Natural killer cell treated with Interleukin-12 subunit alpha and Interleukin-12 subunit beta and Interleukin-15 and Interleukin-18, amount 100 ng/mL, for 72 hours (primary cell): ENCODE measurements around the gene PRKCZ. TPM values are rescaled to one million over a fixed set of nuclear protein-coding genes. Genes with fewer than 3 reads are reported as not detected.
"Not testable (repeated sequence)": the region's sequence is repeated elsewhere in the genome, so short reads cannot be mapped to it uniquely, and the experiment has no call there.

ENCODE experiments used
- ATAC-seq, 2 donors: fragments of 150-1000 bp; cut with Tn5 transposase in 1 of 2; sonication (Bioruptor Pico), chemical (Tn5 transposase) in 1 of 2; 2 replicates each; pipeline ENCODE4 v1.10.0; 2021
- DNase-seq: peaks from one replicate; pipeline ENCODE4 v3.0.0; 2022; ENCODE audit warnings: low spot score
- H3K27ac Mint-ChIP-seq, 2 donors: 1 replicate in 1 of 2; 2 replicates in 1 of 2; pipeline ENCODE4 v1.8.0; 2022; ENCODE audit warnings: mixed read lengths in 2 of 2, mild to moderate bottlenecking in 1 of 2, moderate library complexity in 1 of 2
- H3K27me3 Mint-ChIP-seq, 2 donors: 1 replicate in 1 of 2; 2 replicates in 1 of 2; pipeline ENCODE4 v1.8.0; 2022; ENCODE audit warnings: mixed read lengths in 2 of 2
- H3K36me3 Mint-ChIP-seq: one replicate; pipeline ENCODE4 v1.8.0; 2022; ENCODE audit warnings: mixed read lengths
- H3K4me1 Mint-ChIP-seq, 2 donors: 1 replicate in 1 of 2; 2 replicates in 1 of 2; pipeline ENCODE4 v1.8.0; 2022; ENCODE audit warnings: low read depth in 2 of 2, mixed read lengths in 2 of 2, mild to moderate bottlenecking in 1 of 2
- H3K4me3 Mint-ChIP-seq: one replicate; pipeline ENCODE4 v1.8.0; 2022; ENCODE audit warnings: mixed read lengths
- H3K9me3 Mint-ChIP-seq: 2 replicates; pipeline ENCODE4 v1.8.0; 2022; ENCODE audit warnings: mixed read lengths
- total RNA-seq, 2 donors: library from RNA; stranded (reverse); gene quantifications; one replicate each; pipeline ENCODE4 v1.2.3, GENCODE V29; 2022

PRKCZ gene
- total RNA-seq, 2 donors from 2014 or later = 10.8 to 13.2 TPM

- DNase-seq (no peak), ATAC-seq (no peak)
- H3K36me3 Mint-ChIP-seq = no peaks in the 10 kb centered on the region
- H3K9me3 Mint-ChIP-seq = no peaks in the 10 kb centered on the region
- H3K4me1 Mint-ChIP-seq = peaks cover 10 to 15% of the 10 kb centered on the region in 2 donors
- H3K27me3 Mint-ChIP-seq = peaks cover 0 to 4% of the 10 kb centered on the region in 2 donors
- no peak overlapping the region for H3K27ac Mint-ChIP-seq
- no peak overlapping the region for H3K4me3 Mint-ChIP-seq
These were observed 79.9 kb downstream of the PRKCZ start for GRCh38 chr1:2130156-2130555.

- Mint-ChIP-seq H3K27ac (no peak overlapping the region), H3K36me3 (no peaks in the 10 kb centered on the region), H3K4me3 (no peak overlapping the region), H3K9me3 (no peaks in the 10 kb centered on the region), H3K27me3 (peaks cover 0 to 4% of the 10 kb centered on the region in 2 donors), H3K4me1 (peaks cover 10 to 15% of the 10 kb centered on the region in 2 donors)
- ATAC-seq (no peak), DNase-seq (no peak)
These were observed 80.7 kb downstream of the PRKCZ start for GRCh38 chr1:2130871-2131289.

- Mint-ChIP-seq H3K4me1 (peaks cover 5 to 8% of the 10 kb centered on the region in 2 donors), H3K4me3 (peak overlapping the region; percentile 80), H3K27me3 (no peaks in the 10 kb centered on the region), H3K27ac (peak overlapping the region; percentile 50 to 78), H3K9me3 (no peaks in the 10 kb centered on the region), H3K36me3 (no peaks in the 10 kb centered on the region)
- ATAC-seq (no peak), DNase-seq (no peak)
These were observed 82.2 kb downstream of the PRKCZ start for GRCh38 chr1:2132222-2133038.

- Mint-ChIP-seq H3K4me3 (peak overlapping the region; percentile 80), H3K9me3 (no peaks in the 10 kb centered on the region), H3K36me3 (no peaks in the 10 kb centered on the region), H3K27ac (peak overlapping the region; percentile 50 to 78), H3K4me1 (peaks cover 5 to 8% of the 10 kb centered on the region in 2 donors), H3K27me3 (no peaks in the 10 kb centered on the region)
- DNase-seq (peak; percentile 99), ATAC-seq (peak; percentile 97)
These were observed 83.0 kb downstream of the PRKCZ start for GRCh38 chr1:2133039-2133878.

GRCh38 chr1:2133879-2134215, 83.6 kb downstream of the PRKCZ start:
- no peak for DNase-seq
- Mint-ChIP-seq H3K9me3 (no peaks in the 10 kb centered on the region), H3K27me3 (no peaks in the 10 kb centered on the region), H3K4me1 (peaks cover 5 to 8% of the 10 kb centered on the region in 2 donors), H3K27ac (no peak overlapping the region), H3K4me3 (peak overlapping the region; percentile 80), H3K36me3 (no peaks in the 10 kb centered on the region)
- no peak for ATAC-seq

GRCh38 chr1:2134266-2134620, 84.0 kb downstream of the PRKCZ start:
- Mint-ChIP-seq H3K9me3 (no peaks in the 10 kb centered on the region), H3K27ac (no peak overlapping the region), H3K27me3 (no peaks in the 10 kb centered on the region), H3K4me1 (peaks cover 5 to 8% of the 10 kb centered on the region in 2 donors), H3K36me3 (no peaks in the 10 kb centered on the region), H3K4me3 (peak overlapping the region; percentile 8)
- ATAC-seq (no peak), DNase-seq (no peak)

- no peak overlapping the region for H3K27ac Mint-ChIP-seq
- H3K27me3 Mint-ChIP-seq = no peaks in the 10 kb centered on the region
- H3K36me3 Mint-ChIP-seq = no peaks in the 10 kb centered on the region
- peaks cover 5 to 8% of the 10 kb centered on the region in 2 donors for H3K4me1 Mint-ChIP-seq
- no peak overlapping the region for H3K4me3 Mint-ChIP-seq
- no peak for ATAC-seq
- DNase-seq = no peak
- no peaks in the 10 kb centered on the region for H3K9me3 Mint-ChIP-seq
These were observed 84.6 kb downstream of the PRKCZ start for GRCh38 chr1:2134621-2135307.

GRCh38 chr1:2135441-2135841, 85.2 kb downstream of the PRKCZ start:
- Mint-ChIP-seq H3K27me3 (no peaks in the 10 kb centered on the region), H3K4me1 (peaks cover 5 to 8% of the 10 kb centered on the region in 2 donors), H3K27ac (no peak overlapping the region), H3K4me3 (no peak overlapping the region), H3K36me3 (no peaks in the 10 kb centered on the region), H3K9me3 (no peaks in the 10 kb centered on the region)
- ATAC-seq (no peak), DNase-seq (no peak)

- no peak for DNase-seq
- no peaks in the 10 kb centered on the region for H3K9me3 Mint-ChIP-seq
- H3K27ac Mint-ChIP-seq = no peak overlapping the region
- no peaks in the 10 kb centered on the region for H3K36me3 Mint-ChIP-seq
- H3K4me1 Mint-ChIP-seq = peaks cover 5 to 8% of the 10 kb centered on the region in 2 donors
- H3K27me3 Mint-ChIP-seq = no peaks in the 10 kb centered on the region
- no peak overlapping the region for H3K4me3 Mint-ChIP-seq
- no peak for ATAC-seq
These were observed 85.7 kb downstream of the PRKCZ start for GRCh38 chr1:2135941-2136340.

- ATAC-seq (no peak), DNase-seq (no peak)
- Mint-ChIP-seq H3K36me3 (no peaks in the 10 kb centered on the region), H3K9me3 (no peaks in the 10 kb centered on the region), H3K4me1 (peaks cover 5 to 8% of the 10 kb centered on the region in 2 donors), H3K27me3 (no peaks in the 10 kb centered on the region), H3K4me3 (no peak overlapping the region), H3K27ac (no peak overlapping the region)
These were observed 86.4 kb downstream of the PRKCZ start for GRCh38 chr1:2136386-2137235.

GRCh38 chr1:2137257-2138121, 87.3 kb downstream of the PRKCZ start:
- ATAC-seq (no peak), DNase-seq (peak; percentile 54)
- H3K4me3 Mint-ChIP-seq = no peak overlapping the region
- no peaks in the 10 kb centered on the region for H3K36me3 Mint-ChIP-seq
- peaks cover 5 to 7% of the 10 kb centered on the region in 2 donors for H3K4me1 Mint-ChIP-seq
- no peaks in the 10 kb centered on the region for H3K9me3 Mint-ChIP-seq
- no peak overlapping the region for H3K27ac Mint-ChIP-seq
- H3K27me3 Mint-ChIP-seq = no peaks in the 10 kb centered on the region

GRCh38 chr1:2139156-2139555, 88.9 kb downstream of the PRKCZ start:
- peak; percentile 35 for DNase-seq
- H3K4me1 Mint-ChIP-seq, H3K27ac Mint-ChIP-seq, H3K27me3 Mint-ChIP-seq, H3K9me3 Mint-ChIP-seq, H3K4me3 Mint-ChIP-seq, H3K36me3 Mint-ChIP-seq, ATAC-seq: not testable (repeated sequence)
